AG09309 (cell line): ENCODE results near the gene RECQL5.
"Not testable (repeated sequence)": the region's sequence is repeated elsewhere in the genome, so short reads cannot be mapped to it uniquely, and the experiment has no call there.

ENCODE experiments used
- DNase-seq: peaks from one replicate; pipeline ENCODE4 v3.0.0-alpha.2; 2010; ENCODE audit warnings: low read depth
- H3K4me3 ChIP-seq: 2 replicates; pipeline ENCODE4 v1.5.1; 2011; ENCODE audit warnings: mild to moderate bottlenecking, low read depth, low read length, moderate library complexity; ENCODE audit not compliant: control insufficient read depth
- CTCF ChIP-seq: IDR thresholded peaks from 2 replicates; pipeline ENCODE4 v1.5.1; 2011; ENCODE audit warnings: mild to moderate bottlenecking, low read depth, low read length, inconsistent platforms; ENCODE audit not compliant: insufficient read depth, control insufficient read depth; ENCODE audit errors: missing control alignments

The RECQL5 gene

GRCh38 chr17:75588596-75589011 lies 78.3 kb downstream of the RECQL5 start:
- H3K4me3 ChIP-seq = peak overlapping the region; percentile 35
- no peak for DNase-seq
- TF ChIP-seq CTCF = no peak

DNA sequence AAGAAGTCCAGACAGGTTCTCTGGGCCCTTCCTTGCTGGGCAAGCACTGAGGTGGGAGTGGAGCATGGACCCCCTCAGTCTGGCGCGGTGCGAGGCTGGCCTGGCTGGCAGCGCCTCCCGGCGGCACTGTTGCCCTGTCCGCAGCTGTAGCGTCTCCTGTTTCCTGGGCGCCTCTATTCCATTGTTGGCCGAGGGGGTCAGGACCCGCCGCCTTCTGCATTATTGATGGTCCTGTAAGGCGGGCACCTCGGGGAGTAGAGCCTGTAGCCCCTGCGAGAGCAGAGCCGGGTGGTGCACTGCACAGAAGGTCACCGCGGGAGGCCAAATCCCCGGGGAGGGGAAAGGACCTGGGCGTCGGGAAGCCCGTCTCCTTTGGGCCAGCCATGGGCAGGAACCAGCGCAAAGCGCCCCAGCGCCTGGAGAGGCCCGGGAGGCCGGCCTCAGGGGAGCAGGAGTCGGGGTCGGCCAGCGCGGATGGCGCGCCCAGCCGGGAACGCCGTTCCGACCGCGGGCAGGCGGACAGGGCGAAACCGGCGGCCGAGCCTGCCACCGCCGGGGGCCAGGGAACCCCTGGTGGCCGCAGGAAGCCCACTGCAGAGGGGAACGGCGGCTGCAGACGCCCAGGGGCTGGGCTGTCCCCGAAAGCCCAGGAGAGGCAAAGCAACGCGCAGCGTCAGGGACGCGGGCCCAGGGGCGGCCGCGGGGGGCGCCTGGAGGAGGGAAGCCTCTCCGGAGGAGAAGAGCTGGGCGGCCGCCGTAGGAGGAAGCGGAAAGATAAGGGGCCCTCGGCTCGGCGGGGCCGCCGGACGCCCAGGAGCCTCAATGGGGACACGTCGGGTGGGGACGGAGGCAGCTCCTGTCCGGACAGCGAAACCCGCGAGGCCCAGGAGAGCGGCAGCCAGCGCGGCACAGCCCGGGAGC lies 79.0 kb downstream of the RECQL5 start, which contains the start of gene MYO15B:
MYO15B (plus strand) TSS at position 126 of the 921 bp plus-strand sequence; CDS start at position 384, 258 bp downstream.
- peak within 1 kb of the TSS; percentile 35 for H3K4me3 ChIP-seq
- no peak for DNase-seq
- TF ChIP-seq CTCF = peak; percentile 9

DNA sequence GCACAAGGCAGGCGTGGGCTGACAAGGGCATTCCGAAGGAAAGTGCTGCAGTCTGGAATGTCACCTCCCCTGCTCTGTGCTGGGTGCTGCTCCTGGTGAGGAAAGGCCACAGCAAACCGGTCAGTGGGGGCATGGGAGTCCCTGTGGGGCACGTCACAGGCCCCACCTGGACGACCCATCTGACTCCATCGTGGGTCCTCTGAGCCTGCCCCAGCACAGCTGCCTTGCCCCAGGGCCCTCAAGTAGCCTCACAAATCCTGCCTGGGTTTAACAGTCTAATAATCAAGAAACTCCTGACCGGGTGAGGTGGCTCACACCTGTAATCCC lies 82.1 kb downstream of the RECQL5 start:
- no peak overlapping the region for H3K4me3 ChIP-seq
- TF ChIP-seq CTCF = no peak
- no peak for DNase-seq

- H3K4me3 ChIP-seq, DNase-seq: not testable (repeated sequence)
These were observed 83.8 kb downstream of the RECQL5 start for GRCh38 chr17:75583197-75583596.

DNA sequence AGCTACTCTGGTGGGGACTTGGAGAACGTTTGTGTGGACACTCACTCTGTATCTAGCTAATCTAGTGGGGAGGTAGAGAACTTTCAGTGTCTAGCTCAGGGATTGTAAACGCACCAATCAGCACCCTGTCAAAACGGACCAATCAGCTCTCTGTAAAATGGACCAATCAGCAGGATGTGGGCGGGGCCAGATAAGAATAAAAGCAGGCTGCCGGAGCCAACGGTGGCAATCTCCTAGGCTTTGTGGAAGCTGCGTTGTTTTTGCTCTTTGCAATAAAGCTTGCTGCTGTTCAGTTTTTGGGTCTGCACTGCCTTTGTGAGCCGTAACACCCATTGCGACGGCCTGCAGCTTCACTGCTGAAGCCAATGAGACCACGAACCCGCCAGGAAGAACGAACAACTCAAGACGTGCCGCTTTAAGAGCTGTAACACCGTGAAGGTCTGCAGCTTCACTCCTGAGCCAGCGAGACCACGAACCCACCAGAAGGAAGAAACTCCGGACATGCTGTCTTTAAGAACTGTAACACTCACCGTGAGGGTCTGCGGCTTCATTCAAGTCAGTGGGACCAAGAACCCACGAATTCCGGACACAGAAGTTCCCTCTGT lies 85.7 kb downstream of the RECQL5 start:
- DNase-seq, H3K4me3 ChIP-seq: not testable (repeated sequence)
